ENCODE results near the gene INAVA.

INAVA gene

GRCh38 chr1:200877010-200877409, 17.7 kb upstream of the INAVA start:
- DNase-seq = no peak

- DNase-seq = no peak
These were observed 16.7 kb upstream of the INAVA start for GRCh38 chr1:200877839-200878551.

GRCh38 chr1:200880212-200880611, 14.5 kb upstream of the INAVA start:
- no peak for DNase-seq

- DNase-seq = peak; percentile 28
These were observed 11.6 kb upstream of the INAVA start for GRCh38 chr1:200883118-200883517.

GRCh38 chr1:200885623-200886402, 8.9 kb upstream of the INAVA start:
- peak; percentile 30 for DNase-seq

GRCh38 chr1:200886594-200886993, 8.1 kb upstream of the INAVA start:
- no peak for DNase-seq

GRCh38 chr1:200887036-200887435, 7.7 kb upstream of the INAVA start:
- no peak for DNase-seq

- no peak for DNase-seq
These were observed 6.8 kb upstream of the INAVA start for GRCh38 chr1:200887772-200888348.

GRCh38 chr1:200888349-200888838, 6.3 kb upstream of the INAVA start:
- DNase-seq = peak; percentile 78

- DNase-seq = no peak
These were observed 5.1 kb upstream of the INAVA start for GRCh38 chr1:200889571-200889970.

GRCh38 chr1:200890027-200890426, 4.7 kb upstream of the INAVA start:
- no peak for DNase-seq

- no peak for DNase-seq
These were observed 3.6 kb upstream of the INAVA start for GRCh38 chr1:200890818-200891773.

GRCh38 chr1:200891774-200892157, 2.9 kb upstream of the INAVA start:
- DNase-seq = no peak

- no peak for DNase-seq
These were observed 2.2 kb upstream of the INAVA start for GRCh38 chr1:200892546-200892945.

GRCh38 chr1:200892958-200893357, 1.7 kb upstream of the INAVA start:
- no peak for DNase-seq

- DNase-seq = no peak
These were observed 1.2 kb upstream of the INAVA start for GRCh38 chr1:200893411-200893901.

- no peak for DNase-seq
These were observed 716 bp downstream of the INAVA start for GRCh38 chr1:200895443-200895789.

- no peak for DNase-seq
These were observed 1.3 kb downstream of the INAVA start for GRCh38 chr1:200895801-200896530.

- no peak for DNase-seq
These were observed 2.0 kb downstream of the INAVA start for GRCh38 chr1:200896531-200897196.

GRCh38 chr1:200897259-200897658, 2.6 kb downstream of the INAVA start:
- DNase-seq = no peak

GRCh38 chr1:200899015-200899386, 4.3 kb downstream of the INAVA start:
- DNase-seq = no peak
